Hepatocyte (in vitro differentiated cells): ENCODE results near the gene COL5A1.

Experiments
- EZH2phosphoT487 ChIP-seq: fragments of 200-600 bp; sonication (generic); IDR thresholded peaks from one replicate; pipeline ENCODE4 v1.6.1; 2018; ENCODE audit warnings: antibody characterized with exemption, mild to moderate bottlenecking, low read depth, moderate library complexity; ENCODE audit not compliant: unreplicated experiment, severe bottlenecking
- TF ChIP-seq, protein P1 (sequence below): fragments of 200-600 bp; sonication (generic); IDR thresholded peaks from 2 replicates; pipeline ENCODE4 v1.5.1; 2016; ENCODE audit warnings: antibody characterized with exemption, mild to moderate bottlenecking; ENCODE audit not compliant: poor library complexity

DNA sequence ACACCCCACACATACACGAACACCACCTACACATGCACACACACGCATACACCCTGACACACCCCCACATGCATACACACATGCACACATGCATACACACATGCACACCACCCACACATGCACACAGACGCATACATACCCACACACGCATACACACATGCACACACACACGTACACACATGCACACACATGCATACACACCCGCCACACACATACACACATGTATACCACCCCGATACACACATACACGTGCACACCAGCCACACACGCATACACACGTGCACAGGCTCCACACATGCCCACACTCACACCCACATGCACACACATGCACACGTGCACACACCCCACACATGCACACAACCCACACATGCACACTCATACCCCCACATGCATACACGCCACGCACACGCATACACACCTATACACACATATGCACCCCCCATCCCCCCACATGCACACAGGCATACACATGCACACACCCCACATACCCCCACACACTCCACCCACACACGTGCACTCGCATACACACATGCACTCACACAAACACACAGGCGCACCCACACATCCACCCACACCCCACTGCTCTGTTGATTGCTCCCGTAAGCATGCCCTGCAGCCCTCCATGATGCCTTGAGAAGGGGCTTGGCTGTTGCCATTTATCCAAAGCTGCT, 119.3 kb downstream of the COL5A1 start:
- TF ChIP-seq, protein P1, sequence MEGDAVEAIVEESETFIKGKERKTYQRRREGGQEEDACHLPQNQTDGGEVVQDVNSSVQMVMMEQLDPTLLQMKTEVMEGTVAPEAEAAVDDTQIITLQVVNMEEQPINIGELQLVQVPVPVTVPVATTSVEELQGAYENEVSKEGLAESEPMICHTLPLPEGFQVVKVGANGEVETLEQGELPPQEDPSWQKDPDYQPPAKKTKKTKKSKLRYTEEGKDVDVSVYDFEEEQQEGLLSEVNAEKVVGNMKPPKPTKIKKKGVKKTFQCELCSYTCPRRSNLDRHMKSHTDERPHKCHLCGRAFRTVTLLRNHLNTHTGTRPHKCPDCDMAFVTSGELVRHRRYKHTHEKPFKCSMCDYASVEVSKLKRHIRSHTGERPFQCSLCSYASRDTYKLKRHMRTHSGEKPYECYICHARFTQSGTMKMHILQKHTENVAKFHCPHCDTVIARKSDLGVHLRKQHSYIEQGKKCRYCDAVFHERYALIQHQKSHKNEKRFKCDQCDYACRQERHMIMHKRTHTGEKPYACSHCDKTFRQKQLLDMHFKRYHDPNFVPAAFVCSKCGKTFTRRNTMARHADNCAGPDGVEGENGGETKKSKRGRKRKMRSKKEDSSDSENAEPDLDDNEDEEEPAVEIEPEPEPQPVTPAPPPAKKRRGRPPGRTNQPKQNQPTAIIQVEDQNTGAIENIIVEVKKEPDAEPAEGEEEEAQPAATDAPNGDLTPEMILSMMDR, result no peak
- no peak for TF ChIP-seq EZH2phosphoT487
